BLaER1 treated with 17β-estradiol and CSF1 and Interleukin-3, amounts not matched to agents 10 nM and 100 nM (cell line): ENCODE data around the gene PTPRM.

Experiments
- H3K27ac ChIP-seq, 11 experiments: shearing (Covaris generic); formaldehyde crosslinking; 2 replicates each; pipeline ENCODE4 v1.8.1; 2022
- H3K27me3 ChIP-seq, 11 experiments: shearing (Covaris generic); formaldehyde crosslinking; 2 replicates each; pipeline ENCODE4 v1.8.1; 2022
- H3K36me3 ChIP-seq, 11 experiments: shearing (Covaris generic); formaldehyde crosslinking; 2 replicates each; pipeline ENCODE4 v1.8.1; 2022
- H3K4me1 ChIP-seq, 10 experiments: shearing (Covaris generic); formaldehyde crosslinking; 2 replicates each; pipeline ENCODE4 v1.8.1; 2022
- H3K4me2 ChIP-seq, 11 experiments: shearing (Covaris generic); formaldehyde crosslinking; 2 replicates each; pipeline ENCODE4 v1.8.1; 2022
- H3K4me3 ChIP-seq, 10 experiments: shearing (Covaris generic); formaldehyde crosslinking; 2 replicates each; pipeline ENCODE4 v1.8.1; 2022
- H3K9ac ChIP-seq, 11 experiments: shearing (Covaris generic); formaldehyde crosslinking; 2 replicates each; pipeline ENCODE4 v1.8.1; 2022
- H3K9me3 ChIP-seq, 11 experiments: shearing (Covaris generic); formaldehyde crosslinking; replicated peaks in 1 of 11; 2 replicates each; pipeline ENCODE4 v1.8.1; 2022
- H4K20me1 ChIP-seq, 11 experiments: shearing (Covaris generic); formaldehyde crosslinking; 2 replicates each; pipeline ENCODE4 v1.8.1; 2022
- Cebpa-rat ChIP-seq, 11 experiments: shearing (Covaris generic); IDR thresholded peaks; 2 replicates each; pipeline ENCODE4 v1.8.1; 2022

Gene PTPRM

DNA sequence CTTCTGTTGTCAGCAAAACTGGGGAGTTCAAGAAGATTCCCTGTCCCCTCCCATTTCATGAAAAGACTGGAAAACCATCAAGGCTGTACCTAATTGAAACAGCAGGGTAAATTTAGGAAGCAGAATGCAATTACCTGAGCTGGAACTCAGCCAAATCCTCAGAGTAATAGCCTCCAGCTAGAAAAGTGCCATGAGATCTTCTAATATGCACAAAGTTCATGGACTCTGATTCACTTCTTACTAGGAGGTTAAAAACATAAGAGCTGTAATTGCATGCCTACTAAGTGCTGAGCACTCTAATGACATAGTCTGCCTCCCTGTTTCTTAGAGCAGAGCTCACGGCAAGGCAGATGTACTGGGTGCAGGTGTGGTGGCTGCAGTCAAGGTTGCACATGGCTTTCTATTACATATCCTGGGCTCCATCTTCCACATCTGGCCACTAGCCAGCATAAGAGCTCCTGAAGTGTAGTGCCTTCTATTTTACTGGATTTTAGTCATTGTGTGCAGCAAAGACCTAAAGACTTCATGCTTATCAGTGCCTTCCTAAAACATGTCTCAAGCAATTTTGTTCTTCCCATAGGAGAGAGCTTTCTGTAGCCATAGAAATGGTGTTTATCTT is 341.7 kb downstream of the PTPRM start:
- peaks cover 9 to 18% (median 12%) of the 10 kb centered on the region in 11 experiments; a peak in 21 of 22 replicates for H3K9me3 ChIP-seq
- TF ChIP-seq Cebpa-rat (IDR thresholded peaks at IDR 0.05), result no peak
- no peaks in the 10 kb centered on the region for H3K36me3 ChIP-seq
- no peak overlapping the region for H3K4me2 ChIP-seq
- no peak overlapping the region for H3K9ac ChIP-seq
- H3K4me1 ChIP-seq, result no peaks in the 10 kb centered on the region
- H4K20me1 ChIP-seq, result no peaks in the 10 kb centered on the region
- no peak overlapping the region for H3K4me3 ChIP-seq
- no peaks in the 10 kb centered on the region for H3K27me3 ChIP-seq
- no peak overlapping the region for H3K27ac ChIP-seq

DNA sequence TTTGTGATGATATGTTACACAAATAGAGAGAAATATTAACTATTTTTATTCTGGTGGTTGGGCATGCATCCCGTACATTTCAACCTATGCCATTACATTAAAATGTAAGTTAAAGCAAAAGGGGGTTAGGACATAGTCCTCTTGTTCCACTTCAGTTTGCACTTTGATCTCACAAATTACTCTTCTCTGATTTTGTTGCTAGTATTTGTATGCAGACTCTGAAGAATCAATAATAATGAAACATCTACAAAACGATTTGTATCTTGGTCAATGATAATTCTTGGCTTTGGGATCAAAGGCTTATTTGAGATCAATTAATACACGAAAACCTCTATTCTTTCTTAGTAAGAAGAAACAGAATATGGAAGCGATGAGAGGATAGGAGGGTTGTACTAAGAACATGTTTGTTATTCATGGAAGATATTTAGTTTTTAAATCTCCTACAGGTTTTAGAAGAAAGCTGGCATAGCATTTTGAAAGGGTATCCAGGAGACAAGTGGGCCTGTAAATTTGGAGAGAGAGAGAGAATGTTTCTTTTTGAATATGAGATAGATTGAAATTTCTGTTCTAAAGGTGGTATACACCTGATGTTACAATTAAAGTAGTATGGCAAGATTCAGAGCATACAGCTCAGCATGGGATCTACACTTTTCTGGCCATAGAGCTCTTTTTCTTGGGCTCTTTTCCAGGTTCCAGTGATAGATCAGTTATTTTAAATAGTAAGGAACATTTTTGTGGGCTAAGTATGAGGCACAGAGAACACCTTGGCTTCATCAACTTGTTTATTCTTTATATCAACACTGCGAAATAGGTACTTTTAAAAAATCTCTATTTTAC is 347.9 kb downstream of the PTPRM start:
- TF ChIP-seq Cebpa-rat (IDR thresholded peaks at IDR 0.05), result no peak
- Histone ChIP-seq H3K27me3 (no peaks in the 10 kb centered on the region), H3K9ac (no peak overlapping the region), H3K36me3 (no peaks in the 10 kb centered on the region), H3K27ac (no peak overlapping the region), H4K20me1 (no peaks in the 10 kb centered on the region), H3K9me3 (peaks cover 9 to 18% (median 12%) of the 10 kb centered on the region in 11 experiments; a peak in 21 of 22 replicates), H3K4me2 (no peak overlapping the region), H3K4me3 (no peak overlapping the region), H3K4me1 (no peaks in the 10 kb centered on the region)

DNA sequence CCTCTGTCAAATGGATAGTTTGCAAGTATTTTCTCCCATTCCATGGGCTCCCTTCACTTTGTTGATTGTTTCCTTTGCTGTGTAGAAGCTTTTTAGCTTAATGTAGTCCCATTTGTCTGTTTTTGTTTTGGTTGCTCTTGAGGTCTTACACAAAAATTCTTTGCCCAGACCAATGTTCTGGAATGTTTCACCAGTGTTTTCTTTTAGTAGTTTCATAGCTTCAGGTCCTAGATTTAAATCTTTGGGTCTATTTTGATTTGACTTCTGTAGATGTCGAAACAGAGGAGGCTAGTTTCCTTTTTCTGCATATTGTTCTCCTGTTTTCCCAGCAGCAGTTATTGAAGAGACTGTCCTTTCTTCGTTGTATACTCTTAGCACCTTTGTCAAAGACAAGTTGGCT is 351.6 kb downstream of the PTPRM start:
- Histone ChIP-seq H3K4me1 (no peaks in the 10 kb centered on the region), H3K36me3 (no peaks in the 10 kb centered on the region), H3K4me2 (no peak overlapping the region)

DNA sequence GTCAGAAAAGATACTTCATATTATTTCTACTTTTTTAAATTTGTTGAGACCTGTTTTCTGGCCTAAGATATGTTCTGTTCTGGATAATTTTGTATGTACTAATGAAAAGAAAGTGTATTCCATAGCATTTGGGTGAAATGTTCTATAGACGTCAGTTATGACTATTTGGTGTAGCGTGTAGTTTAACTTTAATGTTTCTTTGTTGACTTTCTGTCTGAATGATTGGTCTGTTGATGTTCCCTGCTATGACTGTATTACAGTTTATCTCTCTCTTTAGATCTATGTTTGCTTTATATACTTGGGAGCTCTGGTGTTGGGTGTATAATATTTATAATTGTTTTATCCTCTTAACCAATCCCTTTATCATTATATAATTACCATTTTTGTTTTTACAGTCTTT is 352.4 kb downstream of the PTPRM start:
- Histone ChIP-seq H3K4me1 (no peaks in the 10 kb centered on the region), H4K20me1 (no peaks in the 10 kb centered on the region), H3K27me3 (no peaks in the 10 kb centered on the region), H3K4me3 (no peak overlapping the region), H3K4me2 (no peak overlapping the region), H3K9ac (no peak overlapping the region), H3K27ac (no peak overlapping the region), H3K36me3 (no peaks in the 10 kb centered on the region), H3K9me3 (peaks cover 0 to 4% (median 0%) of the 10 kb centered on the region in 11 experiments; a peak in 1 of 22 replicates)
- TF ChIP-seq Cebpa-rat (IDR thresholded peaks at IDR 0.05), result no peak

More for the DNA sequence above, 351.6 kb downstream of the PTPRM start:
- Histone ChIP-seq H4K20me1 (no peaks in the 10 kb centered on the region), H3K4me3 (no peak overlapping the region), H3K27ac (no peak overlapping the region), H3K27me3 (no peaks in the 10 kb centered on the region), H3K9ac (no peak overlapping the region), H3K9me3 (peaks cover 0 to 4% (median 0%) of the 10 kb centered on the region in 11 experiments; a peak in 1 of 22 replicates)
- TF ChIP-seq Cebpa-rat (IDR thresholded peaks at IDR 0.05), result no peak

DNA sequence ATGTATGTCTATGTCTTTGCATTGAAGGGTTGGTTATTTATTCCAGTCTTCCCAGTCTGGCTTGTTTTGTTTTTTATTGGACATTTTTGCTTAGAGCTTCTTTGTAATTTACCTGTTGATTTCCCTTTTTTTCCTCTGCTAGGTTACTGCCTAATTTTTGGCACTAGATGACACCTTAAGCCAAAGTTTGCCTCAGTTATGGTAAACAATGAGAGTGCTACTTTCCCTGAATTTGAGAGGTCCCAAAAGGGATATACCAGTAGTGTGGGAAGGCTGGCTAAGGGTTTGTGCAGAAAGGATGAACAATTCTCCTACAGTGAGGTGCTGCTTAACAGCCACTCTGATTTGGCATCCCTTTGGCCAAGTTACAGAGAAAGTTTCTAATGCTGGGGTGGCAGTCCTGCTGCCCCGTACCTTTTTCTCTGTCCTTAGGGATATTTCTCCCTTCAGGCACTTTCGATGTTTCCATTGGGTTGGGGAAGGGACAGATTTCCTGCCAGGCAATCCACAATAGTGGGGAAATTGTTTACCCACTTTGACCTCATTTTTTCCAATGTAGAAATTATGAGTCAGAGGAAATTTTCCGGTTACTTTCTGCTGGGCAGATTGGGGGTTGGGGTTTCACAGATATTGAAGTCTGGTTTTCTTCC is 354.9 kb downstream of the PTPRM start:
- Histone ChIP-seq H3K4me1 (no peaks in the 10 kb centered on the region), H3K36me3 (no peaks in the 10 kb centered on the region), H3K27ac (no peak overlapping the region), H3K9ac (no peak overlapping the region), H3K27me3 (no peaks in the 10 kb centered on the region), H3K4me3 (no peak overlapping the region), H3K4me2 (no peak overlapping the region), H3K9me3 (peaks cover 0 to 4% (median 0%) of the 10 kb centered on the region in 11 experiments; a peak in 1 of 22 replicates), H4K20me1 (no peaks in the 10 kb centered on the region)
- TF ChIP-seq Cebpa-rat (IDR thresholded peaks at IDR 0.05), result no peak

DNA sequence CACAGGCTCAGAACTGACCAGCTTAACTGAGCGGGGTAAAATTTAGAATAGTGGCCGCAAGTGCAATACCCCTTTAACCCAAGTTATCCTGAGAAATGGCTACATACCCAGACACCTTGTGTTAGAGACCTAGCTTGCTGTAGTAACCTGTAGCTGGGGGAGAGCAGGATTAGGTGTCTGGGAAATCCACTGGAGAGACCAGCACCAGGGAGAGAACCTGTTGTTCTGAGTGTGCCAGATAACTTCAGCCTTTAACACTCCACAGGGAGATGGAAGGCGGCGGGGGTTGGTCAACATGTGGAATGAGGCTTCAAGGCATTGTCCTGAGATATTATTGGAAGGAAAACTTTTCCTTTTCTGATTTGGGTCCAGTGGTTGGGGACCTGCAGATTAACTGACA is 356.0 kb downstream of the PTPRM start:
- Histone ChIP-seq H3K36me3 (no peaks in the 10 kb centered on the region), H4K20me1 (no peaks in the 10 kb centered on the region), H3K4me2 (no peak overlapping the region), H3K9me3 (peaks cover 0 to 4% (median 0%) of the 10 kb centered on the region in 11 experiments; a peak in 1 of 22 replicates), H3K27ac (no peak overlapping the region), H3K9ac (no peak overlapping the region), H3K27me3 (no peaks in the 10 kb centered on the region), H3K4me3 (no peak overlapping the region), H3K4me1 (no peaks in the 10 kb centered on the region)
- no peak for TF ChIP-seq Cebpa-rat (IDR thresholded peaks at IDR 0.05)

DNA sequence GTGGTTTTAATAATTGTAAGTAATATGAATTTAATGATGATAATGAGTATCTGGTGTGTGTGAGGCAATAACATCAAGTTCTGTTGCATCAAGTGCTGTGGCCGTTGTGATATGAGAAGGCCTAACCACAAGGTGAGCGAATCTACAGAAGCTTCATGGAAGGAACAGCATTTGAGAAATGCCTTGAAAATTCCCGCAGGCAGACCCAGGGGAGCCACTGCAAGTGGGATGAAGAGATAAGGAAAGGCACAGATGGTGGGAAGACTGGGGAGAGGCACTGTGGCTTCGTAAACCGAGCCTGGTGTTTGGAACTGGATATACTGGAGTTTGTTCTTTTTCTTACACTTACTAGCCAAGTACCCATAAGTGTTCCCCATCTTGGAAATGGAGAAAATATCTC is 357.5 kb downstream of the PTPRM start:
- Histone ChIP-seq H3K9ac (no peak overlapping the region), H3K9me3 (peaks cover 0 to 4% (median 0%) of the 10 kb centered on the region in 11 experiments; a peak in 1 of 22 replicates), H3K4me1 (no peaks in the 10 kb centered on the region), H3K4me3 (no peak overlapping the region), H3K27ac (no peak overlapping the region), H4K20me1 (no peaks in the 10 kb centered on the region), H3K36me3 (no peaks in the 10 kb centered on the region), H3K4me2 (no peak overlapping the region), H3K27me3 (no peaks in the 10 kb centered on the region)
- TF ChIP-seq Cebpa-rat (IDR thresholded peaks at IDR 0.05), result no peak

DNA sequence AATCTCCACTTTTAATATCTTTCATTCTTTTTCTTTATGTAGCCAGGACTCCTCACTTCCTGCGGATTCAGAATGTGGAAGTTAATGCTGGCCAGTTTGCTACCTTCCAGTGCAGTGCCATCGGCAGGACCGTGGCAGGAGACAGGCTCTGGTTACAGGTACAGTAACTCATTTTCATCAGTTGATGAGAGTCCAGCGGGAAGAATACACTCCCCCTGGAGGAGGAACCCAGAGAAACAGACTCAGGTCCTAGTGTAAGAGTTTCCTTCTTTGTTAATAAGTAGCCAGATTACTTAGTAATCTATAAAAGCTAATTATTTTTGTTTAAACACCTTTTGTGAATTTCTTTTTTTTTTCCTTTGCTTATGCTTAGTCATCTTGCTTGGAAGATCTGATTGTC is 359.4 kb downstream of the PTPRM start:
- no peak overlapping the region for H3K27ac ChIP-seq
- TF ChIP-seq Cebpa-rat (IDR thresholded peaks at IDR 0.05), result no peak
- H3K36me3 ChIP-seq, result no peaks in the 10 kb centered on the region
- H4K20me1 ChIP-seq, result no peaks in the 10 kb centered on the region
- H3K9ac ChIP-seq, result no peak overlapping the region
- no peaks in the 10 kb centered on the region for H3K4me1 ChIP-seq
- H3K4me3 ChIP-seq, result no peak overlapping the region
- H3K27me3 ChIP-seq, result no peaks in the 10 kb centered on the region
- no peaks in the 10 kb centered on the region for H3K9me3 ChIP-seq
- no peak overlapping the region for H3K4me2 ChIP-seq

DNA sequence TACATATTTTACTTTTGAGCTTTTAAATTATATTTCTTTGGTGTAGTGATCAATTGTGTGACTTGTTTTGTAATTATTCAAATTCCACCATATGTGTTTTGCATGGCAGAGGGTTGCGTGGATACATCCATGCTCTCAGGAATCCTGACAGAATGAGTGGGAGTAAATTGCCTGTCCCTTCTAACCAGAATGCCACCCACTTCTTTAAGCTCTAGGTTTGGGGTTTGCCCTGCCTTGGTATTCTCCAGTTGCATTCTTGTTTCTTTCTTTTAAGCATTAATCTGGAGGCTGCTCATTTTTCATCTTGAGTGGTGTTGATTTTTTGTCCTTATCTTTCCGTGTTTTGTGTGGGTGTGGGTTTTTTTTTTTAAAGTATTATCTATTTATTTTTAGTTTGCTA is 360.0 kb downstream of the PTPRM start:
- no peaks in the 10 kb centered on the region for H3K4me1 ChIP-seq
- no peaks in the 10 kb centered on the region for H3K36me3 ChIP-seq
- H3K9ac ChIP-seq, result no peak overlapping the region
- no peak overlapping the region for H3K4me3 ChIP-seq
- H4K20me1 ChIP-seq, result no peaks in the 10 kb centered on the region
- TF ChIP-seq Cebpa-rat (IDR thresholded peaks at IDR 0.05), result no peak
- H3K27me3 ChIP-seq, result no peaks in the 10 kb centered on the region
- H3K9me3 ChIP-seq, result no peaks in the 10 kb centered on the region
- H3K4me2 ChIP-seq, result no peak overlapping the region
- no peak overlapping the region for H3K27ac ChIP-seq
